ENCODE measurements around the gene DDIAS. TPM values are rescaled to one million over a fixed set of nuclear protein-coding genes. Genes with fewer than 3 reads are reported as not detected.

DDIAS gene
- polyA plus RNA-seq, 1 donor from 2014 or later: 0.26 TPM

DNA sequence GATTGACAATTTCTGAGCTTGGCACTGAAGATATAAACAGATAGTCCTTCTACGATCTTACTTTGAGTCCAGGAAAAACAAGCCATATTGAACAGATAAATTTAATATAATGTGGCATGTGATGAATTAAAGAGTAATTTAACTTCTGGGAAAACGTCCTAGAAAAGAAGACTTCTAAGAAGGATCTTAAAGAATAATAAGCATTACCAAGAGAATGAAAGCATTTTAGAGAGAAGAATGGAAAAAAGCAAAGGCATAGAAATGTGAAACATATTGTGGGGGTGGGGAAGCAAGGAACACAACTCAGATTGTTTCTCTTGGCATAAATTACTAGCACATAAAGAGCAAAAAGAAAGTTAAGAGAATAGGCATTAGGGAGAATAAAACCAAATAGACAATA lies 5.4 kb downstream of the DDIAS start:
- no peaks in the 10 kb centered on the region for H3F3A ChIP-seq (ENCODE audit: insufficient read depth, low read length, poor library complexity, severe bottlenecking)
- no peaks in the 10 kb centered on the region for H3K27me3 ChIP-seq (ENCODE audit: insufficient read depth, low read depth, low read length)
- H3K36me3 ChIP-seq (ENCODE audit: insufficient read depth, low read length): no peaks in the 10 kb centered on the region
- TF ChIP-seq, protein P1, sequence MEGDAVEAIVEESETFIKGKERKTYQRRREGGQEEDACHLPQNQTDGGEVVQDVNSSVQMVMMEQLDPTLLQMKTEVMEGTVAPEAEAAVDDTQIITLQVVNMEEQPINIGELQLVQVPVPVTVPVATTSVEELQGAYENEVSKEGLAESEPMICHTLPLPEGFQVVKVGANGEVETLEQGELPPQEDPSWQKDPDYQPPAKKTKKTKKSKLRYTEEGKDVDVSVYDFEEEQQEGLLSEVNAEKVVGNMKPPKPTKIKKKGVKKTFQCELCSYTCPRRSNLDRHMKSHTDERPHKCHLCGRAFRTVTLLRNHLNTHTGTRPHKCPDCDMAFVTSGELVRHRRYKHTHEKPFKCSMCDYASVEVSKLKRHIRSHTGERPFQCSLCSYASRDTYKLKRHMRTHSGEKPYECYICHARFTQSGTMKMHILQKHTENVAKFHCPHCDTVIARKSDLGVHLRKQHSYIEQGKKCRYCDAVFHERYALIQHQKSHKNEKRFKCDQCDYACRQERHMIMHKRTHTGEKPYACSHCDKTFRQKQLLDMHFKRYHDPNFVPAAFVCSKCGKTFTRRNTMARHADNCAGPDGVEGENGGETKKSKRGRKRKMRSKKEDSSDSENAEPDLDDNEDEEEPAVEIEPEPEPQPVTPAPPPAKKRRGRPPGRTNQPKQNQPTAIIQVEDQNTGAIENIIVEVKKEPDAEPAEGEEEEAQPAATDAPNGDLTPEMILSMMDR (IDR thresholded peaks at IDR 0.05; ENCODE audit: poor library complexity, severe bottlenecking): no peak
- TF ChIP-seq MXI1 (conservative IDR thresholded peaks at IDR 0.05; ENCODE audit: poor library complexity, severe bottlenecking) (no peak), EZH2 (IDR thresholded peaks at IDR 0.05; ENCODE audit: borderline replicate concordance, insufficient read depth, low read length, poor library complexity, severe bottlenecking) (no peak)
- TF ChIP-seq, protein P2, sequence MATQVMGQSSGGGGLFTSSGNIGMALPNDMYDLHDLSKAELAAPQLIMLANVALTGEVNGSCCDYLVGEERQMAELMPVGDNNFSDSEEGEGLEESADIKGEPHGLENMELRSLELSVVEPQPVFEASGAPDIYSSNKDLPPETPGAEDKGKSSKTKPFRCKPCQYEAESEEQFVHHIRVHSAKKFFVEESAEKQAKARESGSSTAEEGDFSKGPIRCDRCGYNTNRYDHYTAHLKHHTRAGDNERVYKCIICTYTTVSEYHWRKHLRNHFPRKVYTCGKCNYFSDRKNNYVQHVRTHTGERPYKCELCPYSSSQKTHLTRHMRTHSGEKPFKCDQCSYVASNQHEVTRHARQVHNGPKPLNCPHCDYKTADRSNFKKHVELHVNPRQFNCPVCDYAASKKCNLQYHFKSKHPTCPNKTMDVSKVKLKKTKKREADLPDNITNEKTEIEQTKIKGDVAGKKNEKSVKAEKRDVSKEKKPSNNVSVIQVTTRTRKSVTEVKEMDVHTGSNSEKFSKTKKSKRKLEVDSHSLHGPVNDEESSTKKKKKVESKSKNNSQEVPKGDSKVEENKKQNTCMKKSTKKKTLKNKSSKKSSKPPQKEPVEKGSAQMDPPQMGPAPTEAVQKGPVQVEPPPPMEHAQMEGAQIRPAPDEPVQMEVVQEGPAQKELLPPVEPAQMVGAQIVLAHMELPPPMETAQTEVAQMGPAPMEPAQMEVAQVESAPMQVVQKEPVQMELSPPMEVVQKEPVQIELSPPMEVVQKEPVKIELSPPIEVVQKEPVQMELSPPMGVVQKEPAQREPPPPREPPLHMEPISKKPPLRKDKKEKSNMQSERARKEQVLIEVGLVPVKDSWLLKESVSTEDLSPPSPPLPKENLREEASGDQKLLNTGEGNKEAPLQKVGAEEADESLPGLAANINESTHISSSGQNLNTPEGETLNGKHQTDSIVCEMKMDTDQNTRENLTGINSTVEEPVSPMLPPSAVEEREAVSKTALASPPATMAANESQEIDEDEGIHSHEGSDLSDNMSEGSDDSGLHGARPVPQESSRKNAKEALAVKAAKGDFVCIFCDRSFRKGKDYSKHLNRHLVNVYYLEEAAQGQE (IDR thresholded peaks at IDR 0.05; ENCODE audit: borderline replicate concordance): no peak
- H2AFZ ChIP-seq (ENCODE audit: low read depth, low read length): no peak overlapping the region
- no peak overlapping the region for H3K27ac ChIP-seq (ENCODE audit: low read length)
- H3K9me2 ChIP-seq (ENCODE audit: insufficient read depth, low read length): no peaks in the 10 kb centered on the region
- H3K4me3 ChIP-seq (ENCODE audit: low read length): no peak overlapping the region
- H3K79me2 ChIP-seq (replicated peaks; ENCODE audit: insufficient read depth, low read length): peaks cover 7% of the 10 kb centered on the region
- H3K9ac ChIP-seq (ENCODE audit: low read length): no peak overlapping the region
- no peaks in the 10 kb centered on the region for H4K20me1 ChIP-seq (ENCODE audit: insufficient read depth)
- H3K9me3 ChIP-seq (ENCODE audit: low read length): no peaks in the 10 kb centered on the region
- no peak overlapping the region for H3K4me2 ChIP-seq (ENCODE audit: low read length)

DNA sequence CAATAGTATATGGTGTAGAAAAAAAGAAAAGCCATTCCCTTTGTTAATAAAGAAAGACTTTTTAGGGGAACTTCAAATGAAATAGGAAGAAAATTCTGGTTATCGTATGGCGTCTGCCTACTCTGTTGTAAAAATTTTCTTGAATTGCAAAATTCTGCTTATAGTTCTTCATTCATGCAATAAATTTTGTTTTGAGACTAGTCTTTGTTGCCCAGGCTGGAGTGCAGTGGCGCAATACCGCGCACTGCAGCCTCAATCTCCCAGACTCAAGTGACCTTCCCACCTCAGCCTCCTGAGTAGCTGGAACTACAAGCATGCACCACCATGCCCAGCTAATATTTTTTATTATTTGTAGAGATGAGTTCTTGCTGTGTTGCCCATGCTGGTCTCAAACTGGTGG lies 5.8 kb downstream of the DDIAS start:
- TF ChIP-seq POLR2AphosphoS5 (IDR thresholded peaks at IDR 0.05) (no peak), MXI1 (conservative IDR thresholded peaks at IDR 0.05; ENCODE audit: poor library complexity, severe bottlenecking) (no peak), EP300 (conservative IDR thresholded peaks at IDR 0.05; ENCODE audit: poor library complexity, severe bottlenecking) (no peak), EZH2 (IDR thresholded peaks at IDR 0.05; ENCODE audit: borderline replicate concordance, insufficient read depth, low read length, poor library complexity, severe bottlenecking) (no peak), RAD21 (conservative IDR thresholded peaks at IDR 0.05) (no peak), TAF1 (IDR thresholded peaks at IDR 0.05; ENCODE audit: low read depth) (no peak), SMC3 (conservative IDR thresholded peaks at IDR 0.05; ENCODE audit: poor library complexity) (no peak)
- TF ChIP-seq, protein P1 (IDR thresholded peaks at IDR 0.05; ENCODE audit: poor library complexity, severe bottlenecking): no peak
- TF ChIP-seq, protein P2 (IDR thresholded peaks at IDR 0.05; ENCODE audit: borderline replicate concordance): no peak
- H3K9me3 ChIP-seq (ENCODE audit: low read length): no peaks in the 10 kb centered on the region
- no peak overlapping the region for H3K4me2 ChIP-seq (ENCODE audit: low read length)
- no peak overlapping the region for H3K4me3 ChIP-seq (ENCODE audit: low read length)
- H3K27me3 ChIP-seq (ENCODE audit: insufficient read depth, low read depth, low read length): no peaks in the 10 kb centered on the region
- no peak overlapping the region for H3K27ac ChIP-seq (ENCODE audit: low read length)
- H3F3A ChIP-seq (ENCODE audit: insufficient read depth, low read length, poor library complexity, severe bottlenecking): no peaks in the 10 kb centered on the region
- peaks cover 7% of the 10 kb centered on the region for H3K79me2 ChIP-seq (replicated peaks; ENCODE audit: insufficient read depth, low read length)
- no peaks in the 10 kb centered on the region for H4K20me1 ChIP-seq (ENCODE audit: insufficient read depth)
- no peak overlapping the region for H3K9ac ChIP-seq (ENCODE audit: low read length)
- H3K9me2 ChIP-seq (ENCODE audit: insufficient read depth, low read length): no peaks in the 10 kb centered on the region
- no peak overlapping the region for H2AFZ ChIP-seq (ENCODE audit: low read depth, low read length)
- no peaks in the 10 kb centered on the region for H3K36me3 ChIP-seq (ENCODE audit: insufficient read depth, low read length)

Measured in neural cell (in vitro differentiated cells).